Endodermal cell (in vitro differentiated cells): ENCODE measurements around the gene PCBP3. TPM values are rescaled to one million over a fixed set of nuclear protein-coding genes. Genes with fewer than 3 reads are reported as not detected.
"Not testable (repeated sequence)": the region's sequence is repeated elsewhere in the genome, so short reads cannot be mapped to it uniquely, and the experiment has no call there.

Experiments
- DNase-seq: peaks from one replicate; pipeline ENCODE4 v3.0.0-alpha.2; 2017
- H3K27ac ChIP-seq: 2 replicates; pipeline ENCODE4 v1.5.1; 2013; ENCODE audit warnings: mild to moderate bottlenecking, low read depth, low read length, moderate library complexity
- H3K27me3 ChIP-seq: 2 replicates; pipeline ENCODE4 v1.6.1; 2013; ENCODE audit warnings: mild to moderate bottlenecking, low read length, moderate library complexity; ENCODE audit not compliant: insufficient read depth, control insufficient read depth, poor library complexity, severe bottlenecking
- H3K36me3 ChIP-seq: 2 replicates; pipeline ENCODE4 v1.7.0; 2013; ENCODE audit warnings: mild to moderate bottlenecking, low read length, moderate library complexity; ENCODE audit not compliant: control insufficient read depth, insufficient read depth
- H3K4me1 ChIP-seq: one replicate; pipeline ENCODE4 v1.7.0; 2013; ENCODE audit warnings: low read length; ENCODE audit not compliant: control insufficient read depth, insufficient read depth
- H3K4me3 ChIP-seq: 2 replicates; pipeline ENCODE4 v1.5.1; 2013; ENCODE audit warnings: mild to moderate bottlenecking, low read length, moderate library complexity
- H3K9ac ChIP-seq: 2 replicates; pipeline ENCODE4 v1.6.1; 2013; ENCODE audit warnings: mild to moderate bottlenecking, low read length, moderate library complexity; ENCODE audit not compliant: poor library complexity, severe bottlenecking; ENCODE audit errors: extremely low read depth
- H3K9me3 ChIP-seq: 2 replicates; pipeline ENCODE4 v1.6.1; 2013; ENCODE audit warnings: mild to moderate bottlenecking, low read length, moderate library complexity; ENCODE audit not compliant: control insufficient read depth
- H3K27ac Mint-ChIP-seq: 2 replicates; pipeline ENCODE4 v1.8.0; 2020; ENCODE audit warnings: mixed read lengths
- H3K27me3 Mint-ChIP-seq: 2 replicates; pipeline ENCODE4 v1.8.0; 2021; ENCODE audit warnings: mild to moderate bottlenecking, mixed read lengths; ENCODE audit not compliant: insufficient read depth
- H3K36me3 Mint-ChIP-seq: 2 replicates; pipeline ENCODE4 v1.8.0; 2020; ENCODE audit warnings: low read depth, mixed read lengths
- H3K4me1 Mint-ChIP-seq: 2 replicates; pipeline ENCODE4 v1.8.0; 2020; ENCODE audit warnings: mixed read lengths
- H3K4me3 Mint-ChIP-seq: 2 replicates; pipeline ENCODE4 v1.8.0; 2020; ENCODE audit warnings: mild to moderate bottlenecking, moderate library complexity, mixed read lengths
- H3K9me3 Mint-ChIP-seq: 2 replicates; pipeline ENCODE4 v1.8.0; 2020; ENCODE audit warnings: mild to moderate bottlenecking, mixed read lengths
- CTCF ChIP-seq: fragments of 200-600 bp; sonication (generic); conservative IDR thresholded peaks from 2 replicates; pipeline ENCODE4 v1.5.0; 2021; ENCODE audit warnings: antibody characterized with exemption, mild to moderate bottlenecking
- WGBS, 2 experiments: methylation state at CpG; one replicate each; pipeline versions ENCODE4 v1.1.5 to v1.1.7; 2013; ENCODE audit warnings: missing lambda C conversion rate in 2 of 2, mixed read lengths in 1 of 2; ENCODE audit not compliant: insufficient coverage in 1 of 2, insufficient read length in 1 of 2; 5-methylcytosine and 5-hydroxymethylcytosine counted together
- total RNA-seq, 2 donors: library from RNA; stranded (reverse); fragmentation: NEBNext Ultra II Directional in 1 of 2; extraction: Animal tissue kit (Norgen Biotek cat#: 25700) in 1 of 2; gene quantifications; 2 replicates in 1 of 2; 3 replicates in 1 of 2; pipeline ENCODE4 v1.2.1, GENCODE V29; 2021

PCBP3 gene
- total RNA-seq, 2 donors from 2014 or later, result 2.1 to 10.6 TPM

GRCh38 chr21:45622416-45623097 lies 21.0 kb upstream of the PCBP3 start:
- H3K9me3 ChIP-seq, result no peaks in the 10 kb centered on the region
- no peaks in the 10 kb centered on the region for H3K9me3 Mint-ChIP-seq

GRCh38 chr21:45623436-45623835 lies 20.1 kb upstream of the PCBP3 start:
- no peak overlapping the region for H3K27ac Mint-ChIP-seq
- H3K9me3 ChIP-seq, result no peaks in the 10 kb centered on the region
- 91 to 95% methylated on average over 6 to 7 of the region's 7 CpGs for WGBS, 2 experiments
- DNase-seq, result peak; percentile 5
- TF ChIP-seq CTCF, result no peak
- H3K27ac ChIP-seq, result no peak overlapping the region
- peaks cover 4% of the 10 kb centered on the region for H3K27me3 Mint-ChIP-seq
- no peak overlapping the region for H3K4me3 Mint-ChIP-seq
- no peaks in the 10 kb centered on the region for H3K36me3 ChIP-seq
- H3K4me1 Mint-ChIP-seq, result no peaks in the 10 kb centered on the region
- no peak overlapping the region for H3K4me3 ChIP-seq
- no peaks in the 10 kb centered on the region for H3K9me3 Mint-ChIP-seq
- no peaks in the 10 kb centered on the region for H3K4me1 ChIP-seq
- no peak overlapping the region for H3K9ac ChIP-seq
- H3K27me3 ChIP-seq, result no peaks in the 10 kb centered on the region
- no peaks in the 10 kb centered on the region for H3K36me3 Mint-ChIP-seq

More at GRCh38 chr21:45622416-45623097, 21.0 kb upstream of the PCBP3 start:
- peak; percentile 22 for DNase-seq
- Mint-ChIP-seq H3K4me3 (no peak overlapping the region), H3K27me3 (peaks cover 4% of the 10 kb centered on the region), H3K27ac (no peak overlapping the region), H3K4me1 (no peaks in the 10 kb centered on the region), H3K36me3 (no peaks in the 10 kb centered on the region)
- no peak overlapping the region for H3K27ac ChIP-seq
- H3K36me3 ChIP-seq, result no peaks in the 10 kb centered on the region
- no peak overlapping the region for H3K4me3 ChIP-seq
- no peaks in the 10 kb centered on the region for H3K4me1 ChIP-seq
- no peak for TF ChIP-seq CTCF
- no peak overlapping the region for H3K9ac ChIP-seq
- 87 to 91% methylated on average over 11 to 19 of the region's 19 CpGs for WGBS, 2 experiments
- no peaks in the 10 kb centered on the region for H3K27me3 ChIP-seq

GRCh38 chr21:45626127-45626526 lies 17.4 kb upstream of the PCBP3 start:
- not testable (repeated sequence) for H3K27me3 ChIP-seq, H3K27ac Mint-ChIP-seq, H3K36me3 ChIP-seq, H3K27me3 Mint-ChIP-seq, H3K4me3 ChIP-seq, H3K36me3 Mint-ChIP-seq, H3K9ac ChIP-seq, H3K4me1 Mint-ChIP-seq, H3K4me3 Mint-ChIP-seq, H3K9me3 ChIP-seq, DNase-seq, H3K4me1 ChIP-seq, H3K9me3 Mint-ChIP-seq, H3K27ac ChIP-seq
- WGBS, 2 experiments, result 80 to 89% methylated on average over 1 of the region's 2 CpGs
